ENCODE results near the gene FOXJ3.

Gene FOXJ3

DNA sequence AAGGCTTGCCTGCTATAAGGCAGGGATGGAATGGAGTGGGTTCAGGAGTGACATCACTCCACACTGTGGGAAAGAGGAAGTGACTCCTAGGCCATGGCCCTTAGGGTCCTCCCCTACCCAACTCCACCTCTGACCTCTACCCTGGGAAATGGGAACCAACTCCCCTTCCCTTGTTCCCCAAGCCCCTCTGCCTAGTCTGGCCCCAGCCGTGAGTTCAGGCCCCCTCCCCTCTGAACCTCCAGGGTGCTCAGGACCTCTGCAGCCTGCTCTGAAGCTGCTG lies 166.7 kb downstream of the FOXJ3 start:
- no peak overlapping the region for H3K4me2 ChIP-seq (ENCODE audit: low read length)
- H3K36me3 ChIP-seq (ENCODE audit: control insufficient read depth, low read length): no peaks in the 10 kb centered on the region
- H3K27me3 ChIP-seq (ENCODE audit: control insufficient read depth, low read length): no peaks in the 10 kb centered on the region
- no peak overlapping the region for H3K27ac ChIP-seq (ENCODE audit: low read depth, low read length)
- H3K79me2 ChIP-seq (ENCODE audit: control insufficient read depth, low read length): no peaks in the 10 kb centered on the region
- H3K4me3 ChIP-seq (ENCODE audit: low read length): no peak overlapping the region
- no peaks in the 10 kb centered on the region; the same call in 1 of the 2 replicates for H3K9me3 ChIP-seq (ENCODE audit: control insufficient read depth, insufficient read depth, low read length)
- H3K9me2 ChIP-seq (replicated peaks; ENCODE audit: control insufficient read depth, low read length): no peaks in the 10 kb centered on the region
- TF ChIP-seq EZH2phosphoT487 (IDR thresholded peaks at IDR 0.05; ENCODE audit: borderline replicate concordance, low read length): no peak
- TF ChIP-seq CTCF (IDR thresholded peaks at IDR 0.05; ENCODE audit: low read depth, low read length, poor library complexity, severe bottlenecking): no peak
- no peaks in the 10 kb centered on the region for H3K4me1 ChIP-seq (ENCODE audit: control insufficient read depth, low read length)
- H3F3A ChIP-seq (ENCODE audit: control insufficient read depth, insufficient read depth): no peaks in the 10 kb centered on the region
- no peaks in the 10 kb centered on the region for H4K20me1 ChIP-seq (ENCODE audit: control insufficient read depth, insufficient read depth, low read depth, low read length)

DNA sequence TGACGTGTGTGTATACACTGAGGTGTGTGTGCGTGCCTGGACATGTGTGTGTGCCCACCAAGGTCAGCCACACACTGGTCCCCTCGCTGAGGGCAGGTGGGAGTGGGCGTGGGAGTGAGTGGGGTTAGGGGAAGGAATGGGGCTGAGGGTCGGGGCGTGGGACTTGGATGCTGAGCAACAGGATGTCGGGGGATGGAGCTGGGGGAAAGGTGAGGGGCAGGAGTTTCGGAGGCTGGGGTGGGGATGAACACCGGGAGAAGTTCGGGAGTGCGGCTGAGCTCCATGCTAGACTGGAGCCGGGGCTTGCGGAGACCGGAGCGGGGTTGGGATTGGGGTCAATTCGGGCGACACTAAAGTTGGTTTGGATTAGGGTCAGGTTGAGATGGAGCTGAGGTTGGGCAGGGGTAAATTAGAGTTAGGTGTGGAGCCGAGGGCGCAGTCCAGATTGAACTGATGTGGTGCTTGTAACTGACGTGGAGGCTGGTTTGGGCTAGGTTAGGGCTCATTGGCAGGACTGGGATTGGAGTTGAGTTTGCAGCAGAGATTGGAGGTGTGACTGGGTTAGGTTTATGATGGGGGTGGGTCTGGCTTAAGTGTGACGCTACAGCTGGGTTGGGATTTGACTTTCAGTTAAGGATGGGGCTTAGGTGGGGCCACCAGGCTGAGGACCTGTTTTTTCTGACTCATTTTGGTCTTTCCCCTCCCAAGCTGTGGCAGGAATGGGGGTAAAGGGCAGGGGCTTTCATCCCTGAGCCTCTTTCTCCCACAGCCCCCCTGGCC lies 167.2 kb downstream of the FOXJ3 start:
- Histone ChIP-seq H3K4me2 (ENCODE audit: low read length) (no peak overlapping the region), H3K4me3 (ENCODE audit: low read length) (no peak overlapping the region), H4K20me1 (ENCODE audit: control insufficient read depth, insufficient read depth, low read depth, low read length) (no peaks in the 10 kb centered on the region), H3K4me1 (ENCODE audit: control insufficient read depth, low read length) (no peaks in the 10 kb centered on the region), H3K79me2 (ENCODE audit: control insufficient read depth, low read length) (no peaks in the 10 kb centered on the region), H3K27ac (ENCODE audit: low read depth, low read length) (no peak overlapping the region), H3K27me3 (ENCODE audit: control insufficient read depth, low read length) (no peaks in the 10 kb centered on the region), H3K36me3 (ENCODE audit: control insufficient read depth, low read length) (no peaks in the 10 kb centered on the region), H3K9me2 (replicated peaks; ENCODE audit: control insufficient read depth, low read length) (no peaks in the 10 kb centered on the region), H3F3A (ENCODE audit: control insufficient read depth, insufficient read depth) (no peaks in the 10 kb centered on the region), H3K9me3 (ENCODE audit: control insufficient read depth, insufficient read depth, low read length) (no peaks in the 10 kb centered on the region; the same call in 1 of the 2 replicates)
- TF ChIP-seq EZH2phosphoT487 (IDR thresholded peaks at IDR 0.05; ENCODE audit: borderline replicate concordance, low read length) (no peak), CTCF (IDR thresholded peaks at IDR 0.05; ENCODE audit: low read depth, low read length, poor library complexity, severe bottlenecking) (no peak)

DNA sequence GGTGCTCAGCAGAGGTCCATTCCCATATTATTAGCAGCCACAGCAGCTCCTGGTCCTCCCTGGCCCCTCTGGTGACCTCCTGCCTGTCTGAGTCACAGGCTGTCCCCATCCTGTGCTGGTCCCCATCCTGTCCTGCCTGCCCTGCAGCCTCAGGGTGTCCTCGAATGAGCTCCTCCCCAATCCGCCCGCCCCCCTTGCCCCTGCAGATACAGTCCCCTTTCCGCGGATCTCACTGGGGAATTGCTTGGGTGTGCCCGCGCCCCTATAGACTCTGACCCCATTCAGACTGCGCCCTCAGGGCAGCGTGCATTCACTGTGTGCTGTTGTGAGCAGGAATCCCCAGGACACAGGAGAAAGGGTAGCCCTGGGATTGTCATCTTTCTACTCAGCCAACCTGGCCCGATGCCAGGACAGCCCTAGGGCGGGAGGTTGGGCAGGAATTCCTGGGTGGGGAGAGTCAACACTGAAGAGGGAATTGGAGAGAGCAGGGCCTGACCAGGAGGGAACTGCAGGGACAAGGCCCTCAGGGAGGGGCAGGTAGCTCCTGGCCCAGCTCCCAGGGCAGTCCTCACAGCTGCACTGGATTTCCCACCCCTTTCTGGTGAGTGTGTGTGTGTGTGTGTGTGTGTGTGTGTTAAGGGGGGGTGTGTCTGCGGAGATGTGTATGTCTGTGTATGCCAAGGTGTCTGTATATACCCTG lies 169.4 kb downstream of the FOXJ3 start:
- no peak overlapping the region for H3K27ac ChIP-seq (ENCODE audit: low read depth, low read length)

More for the DNA sequence above, 169.4 kb downstream of the FOXJ3 start:
- H3K4me1 ChIP-seq (ENCODE audit: control insufficient read depth, low read length): no peaks in the 10 kb centered on the region
- no peaks in the 10 kb centered on the region for H3K9me2 ChIP-seq (replicated peaks; ENCODE audit: control insufficient read depth, low read length)
- H3K4me3 ChIP-seq (ENCODE audit: low read length): no peak overlapping the region
- peaks cover 4% of the 10 kb centered on the region for H3K9me3 ChIP-seq (ENCODE audit: control insufficient read depth, insufficient read depth, low read length)
- peaks cover 3% of the 10 kb centered on the region; the same call in 1 of the 2 replicates for H3K27me3 ChIP-seq (ENCODE audit: control insufficient read depth, low read length)
- H3K4me2 ChIP-seq (ENCODE audit: low read length): no peak overlapping the region
- no peaks in the 10 kb centered on the region for H3K36me3 ChIP-seq (ENCODE audit: control insufficient read depth, low read length)
- H4K20me1 ChIP-seq (ENCODE audit: control insufficient read depth, insufficient read depth, low read depth, low read length): no peaks in the 10 kb centered on the region
- no peaks in the 10 kb centered on the region for H3F3A ChIP-seq (ENCODE audit: control insufficient read depth, insufficient read depth)
- TF ChIP-seq CTCF (IDR thresholded peaks at IDR 0.05; ENCODE audit: low read depth, low read length, poor library complexity, severe bottlenecking): no peak
- no peak for TF ChIP-seq EZH2phosphoT487 (IDR thresholded peaks at IDR 0.05; ENCODE audit: borderline replicate concordance, low read length)
- H3K79me2 ChIP-seq (ENCODE audit: control insufficient read depth, low read length): no peaks in the 10 kb centered on the region

All from DOHH2 (cell line).